Measurements from ENCODE around the gene RANBP9. TPM values are rescaled to one million over a fixed set of nuclear protein-coding genes. Genes with fewer than 3 reads are reported as not detected.
A peak's percentile ranks its signal among the peaks of the same experiment; 100 is the strongest.

RANBP9 gene
- total and polyA plus RNA-seq, 9 of the 15 experiments (the other 6 are each of a cell fraction or from before 2014, with no cell fraction given): 27.5 to 130 (median 61.5) TPM

DNA sequence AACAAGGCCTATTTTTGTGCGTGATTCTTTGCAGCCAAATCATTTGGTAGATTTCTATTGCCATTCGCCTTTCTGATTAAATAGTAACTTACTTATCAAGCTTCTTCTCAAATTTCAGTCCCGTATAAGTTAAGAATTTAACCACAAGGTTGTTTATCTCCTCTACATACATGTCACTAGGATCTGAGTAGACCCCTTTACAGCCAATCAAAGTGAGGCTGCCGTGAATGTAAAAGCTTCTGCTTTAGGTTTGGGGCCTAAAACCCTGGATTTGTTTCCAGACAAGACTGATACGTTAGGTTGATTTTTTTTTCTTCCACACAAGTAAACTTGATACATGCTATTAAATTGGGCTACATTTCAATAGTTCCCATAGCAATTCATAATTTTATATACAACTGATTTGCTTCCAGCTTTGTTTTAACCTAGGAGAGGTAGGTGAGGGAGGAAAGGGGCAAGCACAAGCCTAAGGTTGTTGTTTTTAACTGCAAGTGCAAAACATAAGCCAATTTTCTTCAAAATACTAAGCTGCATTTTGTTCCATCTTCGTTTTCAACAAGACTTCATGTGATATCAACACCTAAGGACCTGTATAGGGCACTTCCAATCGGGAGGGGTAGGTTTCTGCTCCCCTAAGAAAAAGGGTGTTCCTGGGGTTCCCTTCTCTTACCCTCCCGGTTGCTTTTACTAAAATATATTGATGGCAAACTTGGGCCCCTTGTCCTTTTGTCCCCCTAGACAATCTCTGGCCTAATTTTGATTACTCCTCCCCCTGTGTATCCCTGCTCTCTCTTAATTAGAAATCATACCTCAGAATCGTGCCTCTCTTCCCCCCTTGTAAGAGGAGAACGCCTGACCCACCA is 1.7 kb downstream of the RANBP9 start:
- WGBS (ENCODE audit: insufficient coverage, low coverage, missing lambda C conversion rate): 0% methylated on average over 10 of the region's 10 CpGs
- CTCF ChIA-PET (ENCODE audit: low intra/inter-chr PET ratio): interaction anchor here (0.8 kb wide), 1 partner anchor 22 kb away, joined by 3 read pairs; no protein-coding TSS in a partner anchor
- intact Hi-C loops (cut with micrococcal nuclease): loop anchor here (2.0 kb wide), 2 partner anchors 31 to 95 kb away; partner anchors contain the start of gene NOL7
- TF ChIP-seq ERF (CRISPR knock-in tag; IDR thresholded peaks at IDR 0.05): no peak
- peak; percentile 20; the same call in 1 of the 2 replicates for TF ChIP-seq ZNF766 (CRISPR knock-in tag; conservative IDR thresholded peaks at IDR 0.05)
- peak; percentile 20; the same call in 1 of the 2 replicates for TF ChIP-seq ARID1B (IDR thresholded peaks at IDR 0.05)
- TF ChIP-seq, protein P1, sequence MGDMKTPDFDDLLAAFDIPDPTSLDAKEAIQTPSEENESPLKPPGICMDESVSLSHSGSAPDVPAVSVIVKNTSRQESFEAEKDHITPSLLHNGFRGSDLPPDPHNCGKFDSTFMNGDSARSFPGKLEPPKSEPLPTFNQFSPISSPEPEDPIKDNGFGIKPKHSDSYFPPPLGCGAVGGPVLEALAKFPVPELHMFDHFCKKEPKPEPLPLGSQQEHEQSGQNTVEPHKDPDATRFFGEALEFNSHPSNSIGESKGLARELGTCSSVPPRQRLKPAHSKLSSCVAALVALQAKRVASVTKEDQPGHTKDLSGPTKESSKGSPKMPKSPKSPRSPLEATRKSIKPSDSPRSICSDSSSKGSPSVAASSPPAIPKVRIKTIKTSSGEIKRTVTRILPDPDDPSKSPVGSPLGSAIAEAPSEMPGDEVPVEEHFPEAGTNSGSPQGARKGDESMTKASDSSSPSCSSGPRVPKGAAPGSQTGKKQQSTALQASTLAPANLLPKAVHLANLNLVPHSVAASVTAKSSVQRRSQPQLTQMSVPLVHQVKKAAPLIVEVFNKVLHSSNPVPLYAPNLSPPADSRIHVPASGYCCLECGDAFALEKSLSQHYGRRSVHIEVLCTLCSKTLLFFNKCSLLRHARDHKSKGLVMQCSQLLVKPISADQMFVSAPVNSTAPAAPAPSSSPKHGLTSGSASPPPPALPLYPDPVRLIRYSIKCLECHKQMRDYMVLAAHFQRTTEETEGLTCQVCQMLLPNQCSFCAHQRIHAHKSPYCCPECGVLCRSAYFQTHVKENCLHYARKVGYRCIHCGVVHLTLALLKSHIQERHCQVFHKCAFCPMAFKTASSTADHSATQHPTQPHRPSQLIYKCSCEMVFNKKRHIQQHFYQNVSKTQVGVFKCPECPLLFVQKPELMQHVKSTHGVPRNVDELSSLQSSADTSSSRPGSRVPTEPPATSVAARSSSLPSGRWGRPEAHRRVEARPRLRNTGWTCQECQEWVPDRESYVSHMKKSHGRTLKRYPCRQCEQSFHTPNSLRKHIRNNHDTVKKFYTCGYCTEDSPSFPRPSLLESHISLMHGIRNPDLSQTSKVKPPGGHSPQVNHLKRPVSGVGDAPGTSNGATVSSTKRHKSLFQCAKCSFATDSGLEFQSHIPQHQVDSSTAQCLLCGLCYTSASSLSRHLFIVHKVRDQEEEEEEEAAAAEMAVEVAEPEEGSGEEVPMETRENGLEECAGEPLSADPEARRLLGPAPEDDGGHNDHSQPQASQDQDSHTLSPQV (IDR thresholded peaks at IDR 0.05): 0 out of 2 replicates have a peak, but pooled peaks have one; percentile 3
- TF ChIP-seq, protein P2, sequence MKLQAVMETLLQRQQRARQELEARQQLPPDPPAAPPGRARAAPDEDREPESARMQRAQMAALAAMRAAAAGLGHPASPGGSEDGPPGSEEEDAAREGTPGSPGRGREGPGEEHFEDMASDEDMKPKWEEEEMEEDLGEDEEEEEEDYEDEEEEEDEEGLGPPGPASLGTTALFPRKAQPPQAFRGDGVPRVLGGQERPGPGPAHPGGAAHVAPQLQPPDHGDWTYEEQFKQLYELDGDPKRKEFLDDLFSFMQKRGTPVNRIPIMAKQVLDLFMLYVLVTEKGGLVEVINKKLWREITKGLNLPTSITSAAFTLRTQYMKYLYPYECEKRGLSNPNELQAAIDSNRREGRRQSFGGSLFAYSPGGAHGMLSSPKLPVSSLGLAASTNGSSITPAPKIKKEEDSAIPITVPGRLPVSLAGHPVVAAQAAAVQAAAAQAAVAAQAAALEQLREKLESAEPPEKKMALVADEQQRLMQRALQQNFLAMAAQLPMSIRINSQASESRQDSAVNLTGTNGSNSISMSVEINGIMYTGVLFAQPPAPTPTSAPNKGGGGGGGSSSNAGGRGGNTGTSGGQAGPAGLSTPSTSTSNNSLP (IDR thresholded peaks at IDR 0.05; ENCODE audit: borderline replicate concordance, low read depth, low read length): 0 out of 2 replicates have a peak, but pooled peaks have one; percentile 35
- peak; percentile 11; the same call in 1 of the 2 replicates for TF ChIP-seq CC2D1A (IDR thresholded peaks at IDR 0.05)
- peak; percentile 53 for TF ChIP-seq TEAD4 (IDR thresholded peaks at IDR 0.05; ENCODE audit: low read length)
- TF ChIP-seq TEAD4 (CRISPR knock-in tag; IDR thresholded peaks at IDR 0.05; ENCODE audit: borderline replicate concordance): no peak
- TF ChIP-seq FOXJ2 (tag; IDR thresholded peaks at IDR 0.05): peak; percentile 74
- TF ChIP-seq RBBP5 (IDR thresholded peaks at IDR 0.05; ENCODE audit: borderline replicate concordance, insufficient read depth, low read length, poor library complexity, severe bottlenecking): peak; percentile 1

More for the DNA sequence above, 1.7 kb downstream of the RANBP9 start:
- H3K9ac ChIP-seq (ENCODE audit: insufficient read depth in 1 of 2, low read depth in 2 of 2, low read length in 2 of 2): peak overlapping the region; percentile 77 to 97
- H3K9me3 ChIP-seq (replicated peaks; ENCODE audit: control insufficient read depth, insufficient read depth, low read depth, low read length): no peaks in the 10 kb centered on the region
- ATAC-seq (peak; percentile 55), DNase-seq (ENCODE audit: extremely low read depth in 1 of 4, low spot score in 3 of 4) (peak; percentile 59 to 82 (median 70)), FAIRE-seq (peak; percentile 79)
- POLR2A ChIA-PET: interaction anchor here (0.5 to 4.1 kb wide), 17 partner anchors 9 to 876 kb away, joined by 3 to 31 read pairs (median 3); partner anchors contain the start of gene NOL7
- peak overlapping the region; percentile 80 for H3K4me2 ChIP-seq (ENCODE audit: insufficient read depth, low read length)
- H3K27me3 ChIP-seq (ENCODE audit: control insufficient read depth in 2 of 2, insufficient read depth in 2 of 2, low read length in 2 of 2): no peaks in the 10 kb centered on the region
- peak overlapping the region; percentile 84 for H3K4me3 ChIP-seq
- no peaks in the 10 kb centered on the region for H3K9me1 ChIP-seq (ENCODE audit: control insufficient read depth, insufficient read depth, low read length)
- in situ Hi-C loops (cut with MboI): no loop called here
- TSS peak; percentile 43 for BruUV-seq (replicated peaks)
- H4K20me1 ChIP-seq (replicated peaks; ENCODE audit: control insufficient read depth, insufficient read depth, low read length): peaks cover 23% of the 10 kb centered on the region; the same call in 1 of the 2 replicates
- H3K79me2 ChIP-seq (ENCODE audit: control insufficient read depth, insufficient read depth, low read length): peaks cover 75% of the 10 kb centered on the region
- H2AFZ ChIP-seq (ENCODE audit: low read depth, low read length): no peak overlapping the region
- H3K36me3 ChIP-seq (ENCODE audit: control insufficient read depth, insufficient read depth, low read length): peaks cover 22% of the 10 kb centered on the region; the same call in 2 of the 3 replicates
- peak overlapping the region; percentile 85 for H3K27ac ChIP-seq (ENCODE audit: extremely low read depth, low read depth, low read length)
- peaks cover 14 to 23% of the 10 kb centered on the region in 2 experiments; a peak in 4 of 5 replicates for H3K4me1 ChIP-seq (replicated peaks in 1 of 2; ENCODE audit: control insufficient read depth in 2 of 2, insufficient read depth in 2 of 2, low read length in 2 of 2)

All from K562 (cell line).